ENCODE results near the gene STAT6. TPM values are rescaled to one million over a fixed set of nuclear protein-coding genes. Genes with fewer than 3 reads are reported as not detected.

STAT6 gene
- polyA plus RNA-seq, 6 donors from 2014 or later, result 88.2 to 172 (median 159) TPM

- Mint-ChIP-seq H3K27me3 (no peaks in the 10 kb centered on the region), H3K27ac (peak overlapping the region in 3 of 6 donors; percentile 32 to 83 (median 82)), H3K4me3 (peak overlapping the region in 6 of 8 donors; percentile 45 to 97 (median 90)), H3K4me1 (peaks cover 71 to 76% (median 75%) of the 10 kb centered on the region in 3 donors), H3K9me3 (no peaks in the 10 kb centered on the region), H3K36me3 (no peaks in the 10 kb centered on the region)
- ATAC-seq (ENCODE audit: low read depth in 2 of 2) (no peak), DNase-seq (no peak)
These were observed 20.7 kb downstream of the STAT6 start for GRCh38 chr12:57090490-57090889.

- no peaks in the 10 kb centered on the region for H3K36me3 Mint-ChIP-seq
- H3K9me3 Mint-ChIP-seq, result no peaks in the 10 kb centered on the region
- no peaks in the 10 kb centered on the region for H3K27me3 Mint-ChIP-seq
These were observed 21.6 kb downstream of the STAT6 start for GRCh38 chr12:57089271-57090245.

GRCh38 chr12:57088354-57089270 lies 22.6 kb downstream of the STAT6 start, which contains the start of gene NAB2:
NAB2 (plus strand) TSS chr12:57089114; CDS start chr12:57089272, 158 bp downstream.
- DNase-seq (peak; percentile 94), ATAC-seq (ENCODE audit: low read depth in 2 of 2) (peak; percentile 69)
- peak within 1 kb of the TSS; percentile 97 to 100 (median 98) for H3K27ac Mint-ChIP-seq
- H3K27me3 Mint-ChIP-seq, result no peaks in the 10 kb centered on the region
- peak within 1 kb of the TSS; percentile 88 to 98 (median 96) for H3K4me3 Mint-ChIP-seq
- no peaks in the 10 kb centered on the region for H3K9me3 Mint-ChIP-seq
- no peaks in the 10 kb centered on the region for H3K36me3 Mint-ChIP-seq
- H3K4me1 Mint-ChIP-seq, result peaks cover 56 to 68% (median 59%) of the 10 kb centered on the region in 3 donors

More at GRCh38 chr12:57089271-57090245, 21.6 kb downstream of the STAT6 start:
- DNase-seq, result peak; percentile 44
- Mint-ChIP-seq H3K27ac (peak overlapping the region; percentile 69 to 96 (median 92)), H3K4me3 (peak overlapping the region; percentile 88 to 97 (median 95)), H3K4me1 (peaks cover 65 to 76% (median 68%) of the 10 kb centered on the region in 3 donors)
- ATAC-seq (ENCODE audit: low read depth in 2 of 2), result no peak

GRCh38 chr12:57087691-57088353 lies 23.3 kb downstream of the STAT6 start:
- Mint-ChIP-seq H3K4me1 (peaks cover 50 to 61% (median 53%) of the 10 kb centered on the region in 3 donors), H3K36me3 (no peaks in the 10 kb centered on the region), H3K27me3 (no peaks in the 10 kb centered on the region), H3K27ac (peak overlapping the region; percentile 97 to 100 (median 98)), H3K4me3 (peak overlapping the region; percentile 88 to 98 (median 95)), H3K9me3 (no peaks in the 10 kb centered on the region)
- peak; percentile 28 to 34 for ATAC-seq (ENCODE audit: low read depth in 2 of 2)
- DNase-seq, result no peak

- Mint-ChIP-seq H3K36me3 (no peaks in the 10 kb centered on the region), H3K27ac (peak overlapping the region; percentile 97 to 100 (median 99)), H3K9me3 (no peaks in the 10 kb centered on the region), H3K4me3 (peak overlapping the region; percentile 88 to 98 (median 95)), H3K27me3 (no peaks in the 10 kb centered on the region), H3K4me1 (peaks cover 45 to 54% (median 46%) of the 10 kb centered on the region in 3 donors)
- peak; percentile 86 for DNase-seq
- peak; percentile 53 to 55 for ATAC-seq (ENCODE audit: low read depth in 2 of 2)
These were observed 24.0 kb downstream of the STAT6 start for GRCh38 chr12:57087010-57087690.

GRCh38 chr12:57086493-57087009 lies 24.6 kb downstream of the STAT6 start:
- Mint-ChIP-seq H3K9me3 (no peaks in the 10 kb centered on the region), H3K4me1 (peaks cover 42 to 51% (median 42%) of the 10 kb centered on the region in 3 donors), H3K27ac (peak overlapping the region; percentile 97 to 100 (median 99)), H3K36me3 (no peaks in the 10 kb centered on the region), H3K27me3 (no peaks in the 10 kb centered on the region), H3K4me3 (peak overlapping the region; percentile 88 to 98 (median 95))
- peak; percentile 20 to 24 for ATAC-seq (ENCODE audit: low read depth in 2 of 2)
- peak; percentile 51 for DNase-seq

GRCh38 chr12:57085999-57086492 lies 25.1 kb downstream of the STAT6 start:
- no peak for DNase-seq
- ATAC-seq (ENCODE audit: low read depth in 2 of 2), result no peak
- Mint-ChIP-seq H3K4me1 (peaks cover 38 to 47% (median 38%) of the 10 kb centered on the region in 3 donors), H3K36me3 (no peaks in the 10 kb centered on the region), H3K4me3 (peak overlapping the region; percentile 88 to 98 (median 95)), H3K27me3 (no peaks in the 10 kb centered on the region), H3K9me3 (no peaks in the 10 kb centered on the region), H3K27ac (peak overlapping the region; percentile 97 to 100 (median 99))

GRCh38 chr12:57080855-57081254 lies 30.3 kb downstream of the STAT6 start:
- H3K27ac Mint-ChIP-seq, result no peak overlapping the region
- H3K4me3 Mint-ChIP-seq, result no peak overlapping the region

GRCh38 chr12:57079821-57080220 lies 31.3 kb downstream of the STAT6 start:
- Mint-ChIP-seq H3K36me3 (no peaks in the 10 kb centered on the region), H3K4me1 (peaks cover 10 to 27% (median 25%) of the 10 kb centered on the region in 3 donors), H3K27ac (peak overlapping the region in 4 of 6 donors; percentile 79 to 99 (median 94)), H3K4me3 (peak overlapping the region in 4 of 8 donors; percentile 0 to 99 (median 42)), H3K9me3 (no peaks in the 10 kb centered on the region), H3K27me3 (no peaks in the 10 kb centered on the region)
- no peak for ATAC-seq (ENCODE audit: low read depth in 2 of 2)
- no peak for DNase-seq

More at GRCh38 chr12:57080855-57081254, 30.3 kb downstream of the STAT6 start:
- Mint-ChIP-seq H3K36me3 (no peaks in the 10 kb centered on the region), H3K9me3 (no peaks in the 10 kb centered on the region), H3K4me1 (peaks cover 12 to 35% (median 31%) of the 10 kb centered on the region in 3 donors), H3K27me3 (no peaks in the 10 kb centered on the region)
- DNase-seq (no peak), ATAC-seq (ENCODE audit: low read depth in 2 of 2) (no peak)

GRCh38 chr12:57078519-57079404 lies 32.4 kb downstream of the STAT6 start, which contains the start of gene NEMP1:
NEMP1 (minus strand) TSS chr12:57078791; CDS start chr12:57078745, 46 bp downstream.
- H3K4me1 Mint-ChIP-seq, result peaks cover 10 to 27% (median 25%) of the 10 kb centered on the region in 3 donors
- H3K36me3 Mint-ChIP-seq, result no peaks in the 10 kb centered on the region
- H3K4me3 Mint-ChIP-seq, result peak within 1 kb of the TSS; percentile 94 to 100 (median 98)
- peak within 1 kb of the TSS; percentile 79 to 99 (median 98) for H3K27ac Mint-ChIP-seq
- no peaks in the 10 kb centered on the region for H3K9me3 Mint-ChIP-seq
- DNase-seq (peak; percentile 98), ATAC-seq (ENCODE audit: low read depth in 2 of 2) (peak; percentile 91 to 92)
- H3K27me3 Mint-ChIP-seq, result no peaks in the 10 kb centered on the region
